Stomach smooth muscle (tissue), 2 donors: ENCODE results near the gene CANX.
"Not testable (repeated sequence)": the region's sequence is repeated elsewhere in the genome, so short reads cannot be mapped to it uniquely, and the experiment has no call there.

Experiments used
- H3K27ac ChIP-seq: one replicate; pipeline ENCODE4 v1.7.0; 2013; ENCODE audit warnings: mild to moderate bottlenecking, low read length, inconsistent platforms
- H3K27me3 ChIP-seq, 2 donors: one replicate each; pipeline ENCODE4 v1.7.0; 2013; ENCODE audit warnings: low read length in 2 of 2; ENCODE audit not compliant: insufficient read depth in 2 of 2, control insufficient read depth in 1 of 2
- H3K36me3 ChIP-seq, 2 donors: one replicate each; pipeline ENCODE4 v1.7.0; 2013; ENCODE audit warnings: low read length in 2 of 2; ENCODE audit not compliant: control insufficient read depth in 2 of 2, insufficient read depth in 2 of 2
- H3K4me1 ChIP-seq: one replicate; pipeline ENCODE4 v1.7.0; 2013; ENCODE audit warnings: low read length; ENCODE audit not compliant: control insufficient read depth, insufficient read depth
- H3K4me3 ChIP-seq, 2 donors: one replicate each; pipeline ENCODE4 v1.7.0; 2013; ENCODE audit warnings: low read length in 2 of 2
- H3K9ac ChIP-seq, 2 donors: one replicate each; pipeline ENCODE4 v1.7.0; 2013; ENCODE audit warnings: low read length in 2 of 2, mild to moderate bottlenecking in 1 of 2
- H3K9me3 ChIP-seq, 2 donors: one replicate each; pipeline ENCODE4 v1.7.0; 2013; ENCODE audit warnings: low read length in 2 of 2; ENCODE audit not compliant: control insufficient read depth in 2 of 2
- donor health status: healthy.
- donor health status: Pancreatic carcinoma.

Gene CANX, protein sequence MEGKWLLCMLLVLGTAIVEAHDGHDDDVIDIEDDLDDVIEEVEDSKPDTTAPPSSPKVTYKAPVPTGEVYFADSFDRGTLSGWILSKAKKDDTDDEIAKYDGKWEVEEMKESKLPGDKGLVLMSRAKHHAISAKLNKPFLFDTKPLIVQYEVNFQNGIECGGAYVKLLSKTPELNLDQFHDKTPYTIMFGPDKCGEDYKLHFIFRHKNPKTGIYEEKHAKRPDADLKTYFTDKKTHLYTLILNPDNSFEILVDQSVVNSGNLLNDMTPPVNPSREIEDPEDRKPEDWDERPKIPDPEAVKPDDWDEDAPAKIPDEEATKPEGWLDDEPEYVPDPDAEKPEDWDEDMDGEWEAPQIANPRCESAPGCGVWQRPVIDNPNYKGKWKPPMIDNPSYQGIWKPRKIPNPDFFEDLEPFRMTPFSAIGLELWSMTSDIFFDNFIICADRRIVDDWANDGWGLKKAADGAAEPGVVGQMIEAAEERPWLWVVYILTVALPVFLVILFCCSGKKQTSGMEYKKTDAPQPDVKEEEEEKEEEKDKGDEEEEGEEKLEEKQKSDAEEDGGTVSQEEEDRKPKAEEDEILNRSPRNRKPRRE

DNA sequence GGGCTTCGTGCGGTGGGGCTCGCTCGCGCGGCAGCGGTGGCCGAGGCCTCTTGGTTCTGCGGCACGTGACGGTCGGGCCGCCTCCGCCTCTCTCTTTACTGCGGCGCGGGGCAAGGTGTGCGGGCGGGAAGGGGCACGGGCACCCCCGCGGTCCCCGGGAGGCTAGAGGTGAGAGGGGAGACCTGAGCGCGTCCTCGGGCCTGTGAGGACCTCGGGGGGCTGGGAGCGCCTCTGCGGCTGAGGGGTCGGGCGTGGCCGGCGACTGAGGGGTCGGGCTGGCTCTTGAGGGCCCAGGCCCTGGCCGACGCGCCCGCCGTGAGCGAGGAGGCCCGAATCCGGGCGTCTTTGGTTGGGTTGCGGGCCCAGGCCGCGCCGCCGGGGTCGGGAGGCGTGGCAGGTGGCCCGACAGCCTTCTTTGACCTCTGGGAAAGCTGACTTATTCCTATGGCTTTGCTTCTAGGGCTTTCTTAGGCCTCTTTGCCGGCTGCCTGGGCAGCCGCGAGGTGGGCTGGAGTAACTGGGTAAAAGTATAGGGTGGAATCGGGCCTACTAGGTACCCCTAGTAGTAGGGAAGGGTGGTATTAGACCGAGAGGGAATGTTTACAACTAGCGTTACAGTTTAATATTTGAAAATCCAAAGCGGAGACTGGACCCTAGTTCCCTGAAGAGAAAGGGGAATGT lies at the start of gene CANX:
CANX (plus strand) TSS at position 33 of the 681 bp plus-strand sequence. CDS start 6,715 bp downstream, outside the sequence.
- Histone ChIP-seq H3K36me3 (peaks cover 0 to 3% of the 10 kb centered on the region in 2 donors), H3K4me3 (peak within 1 kb of the TSS; percentile 88 to 98), H3K9me3 (no peaks in the 10 kb centered on the region), H3K27me3 (no peaks in the 10 kb centered on the region), H3K4me1 (peaks cover 17% of the 10 kb centered on the region), H3K9ac (peak within 1 kb of the TSS; percentile 97 to 99), H3K27ac (peak within 1 kb of the TSS; percentile 94)

- H3K4me3 ChIP-seq, result not testable (repeated sequence)
Measured at GRCh38 chr5:179649166-179649703, 49.5 kb upstream of the CANX start.

GRCh38 chr5:179650245-179650644 lies 48.5 kb upstream of the CANX start:
- not testable (repeated sequence) for H3K27ac ChIP-seq, H3K27me3 ChIP-seq, H3K9ac ChIP-seq, H3K4me1 ChIP-seq, H3K36me3 ChIP-seq, H3K4me3 ChIP-seq, H3K9me3 ChIP-seq

More at GRCh38 chr5:179649166-179649703, 49.5 kb upstream of the CANX start:
- not testable (repeated sequence) for H3K36me3 ChIP-seq, H3K4me1 ChIP-seq, H3K9ac ChIP-seq, H3K9me3 ChIP-seq, H3K27me3 ChIP-seq, H3K27ac ChIP-seq

GRCh38 chr5:179653135-179653534 lies 45.6 kb upstream of the CANX start:
- not testable (repeated sequence) for H3K27ac ChIP-seq

DNA sequence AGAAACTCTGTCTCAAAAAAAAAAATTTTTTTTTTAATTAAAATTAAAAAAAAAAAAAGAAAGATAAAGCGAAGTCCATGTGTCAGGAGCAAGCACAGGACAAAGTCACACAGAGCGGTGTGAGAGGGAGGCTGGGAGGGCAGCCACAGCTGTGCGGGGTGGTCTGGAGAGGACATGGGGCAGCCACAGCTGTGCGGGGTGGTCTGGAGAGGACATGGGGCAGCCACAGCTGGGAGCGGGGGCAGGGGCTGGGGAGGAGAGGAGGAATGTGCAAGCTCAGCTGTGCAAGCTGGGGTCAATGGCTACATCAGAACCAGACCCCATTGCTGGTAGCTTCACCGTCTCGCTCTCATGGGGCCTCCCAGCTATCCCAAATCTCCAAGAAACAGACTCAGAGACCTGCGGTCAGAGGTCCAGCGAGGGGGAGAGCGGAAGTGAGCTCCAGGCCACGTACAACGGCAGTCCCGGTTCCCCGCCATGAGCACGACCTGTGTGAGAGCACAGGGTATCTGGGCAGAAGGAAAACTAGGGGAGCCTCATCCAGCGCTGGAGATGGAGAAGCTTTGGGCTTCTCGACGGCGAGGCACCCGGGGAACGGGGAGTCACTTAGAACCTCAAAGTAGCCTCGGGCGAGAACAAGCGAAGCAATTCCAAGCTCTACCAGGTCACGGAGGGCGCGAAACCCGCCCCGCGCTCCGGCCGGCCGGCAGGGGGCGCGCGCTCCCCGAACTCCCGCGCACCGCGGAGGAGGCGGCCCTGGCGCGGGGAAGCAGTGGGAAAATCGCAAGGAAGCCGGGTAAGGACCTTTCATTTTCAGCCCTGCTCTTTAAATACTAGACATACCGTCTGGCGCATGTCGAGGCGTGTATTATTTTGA lies 41.2 kb upstream of the CANX start:
- not testable (repeated sequence) for H3K9me3 ChIP-seq, H3K27ac ChIP-seq, H3K36me3 ChIP-seq, H3K4me1 ChIP-seq, H3K27me3 ChIP-seq, H3K4me3 ChIP-seq, H3K9ac ChIP-seq

More at GRCh38 chr5:179653135-179653534, 45.6 kb upstream of the CANX start:
- not testable (repeated sequence) for H3K4me1 ChIP-seq, H3K36me3 ChIP-seq, H3K4me3 ChIP-seq, H3K9ac ChIP-seq, H3K9me3 ChIP-seq, H3K27me3 ChIP-seq

DNA sequence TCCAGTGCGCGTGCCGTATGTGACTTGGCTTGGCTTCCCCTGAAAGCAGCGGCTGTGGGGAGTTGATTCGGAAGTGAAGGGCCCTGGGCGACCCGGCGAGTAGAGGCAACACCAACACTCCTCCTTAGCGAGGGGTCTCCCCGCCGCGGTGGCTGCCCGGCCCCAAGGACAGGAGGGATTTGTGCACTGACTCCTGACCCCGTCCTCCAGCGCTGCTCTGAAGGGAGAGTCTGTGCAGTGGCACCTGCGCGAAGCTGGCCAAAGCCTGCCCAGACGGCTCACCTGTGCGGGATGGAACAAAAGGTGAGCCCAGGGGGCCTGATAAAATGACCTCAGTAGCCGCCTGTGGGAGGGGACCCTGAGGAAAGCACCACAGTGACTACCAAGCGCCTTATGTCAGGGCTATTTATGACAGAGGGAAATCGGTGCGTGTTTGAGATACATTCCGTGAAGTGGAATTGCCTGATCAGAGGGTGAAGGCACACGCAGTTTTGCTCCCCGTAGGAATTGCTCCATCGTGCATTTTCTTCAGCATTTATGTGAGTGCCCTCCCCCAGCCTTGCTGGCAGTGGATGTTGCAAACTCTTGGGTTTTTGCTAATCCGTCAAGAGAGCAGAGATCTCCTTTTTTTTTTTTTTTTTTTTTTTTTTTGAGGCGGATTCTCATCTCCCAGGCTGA lies 40.4 kb upstream of the CANX start:
- not testable (repeated sequence) for H3K27ac ChIP-seq, H3K4me1 ChIP-seq, H3K9me3 ChIP-seq, H3K27me3 ChIP-seq, H3K36me3 ChIP-seq
- Histone ChIP-seq H3K9ac (peak overlapping the region; percentile 68), H3K4me3 (peak overlapping the region; percentile 76 to 84)

DNA sequence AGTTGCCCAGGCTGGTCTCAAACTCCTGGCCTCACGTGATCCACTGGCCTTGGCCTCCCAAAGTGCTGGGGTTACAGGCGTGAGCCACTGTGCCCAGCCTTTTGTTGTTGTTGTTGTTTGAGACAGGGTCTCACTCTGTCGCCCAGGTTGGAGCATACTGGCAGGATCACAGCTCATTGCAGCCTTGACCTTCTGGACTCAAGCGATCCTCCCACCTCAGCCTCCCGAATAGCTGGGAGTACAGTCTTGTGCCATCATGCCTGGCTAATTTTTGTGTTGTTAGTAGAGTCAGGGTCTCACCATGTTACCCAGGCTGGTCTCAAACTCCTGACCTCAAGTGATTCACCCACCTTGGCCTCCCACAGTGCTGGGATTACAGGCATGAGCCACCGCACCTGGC lies 37.1 kb upstream of the CANX start:
- not testable (repeated sequence) for H3K9me3 ChIP-seq, H3K4me3 ChIP-seq, H3K27ac ChIP-seq, H3K4me1 ChIP-seq, H3K36me3 ChIP-seq, H3K27me3 ChIP-seq, H3K9ac ChIP-seq

- H3K4me1 ChIP-seq, result no peaks in the 10 kb centered on the region
- no peak overlapping the region for H3K9ac ChIP-seq
Measured at GRCh38 chr5:179668391-179668790, 30.4 kb upstream of the CANX start.

GRCh38 chr5:179678223-179679013 lies 20.3 kb upstream of the CANX start:
- Histone ChIP-seq H3K9me3 (no peaks in the 10 kb centered on the region), H3K9ac (peak overlapping the region; percentile 79 to 92), H3K27me3 (no peaks in the 10 kb centered on the region), H3K27ac (peak overlapping the region; percentile 78), H3K4me3 (peak overlapping the region; percentile 75 to 97), H3K36me3 (no peaks in the 10 kb centered on the region), H3K4me1 (peaks cover 11% of the 10 kb centered on the region)

More at GRCh38 chr5:179668391-179668790, 30.4 kb upstream of the CANX start:
- no peak overlapping the region for H3K27ac ChIP-seq
- no peaks in the 10 kb centered on the region for H3K27me3 ChIP-seq
- H3K4me3 ChIP-seq, result no peak overlapping the region
- peaks cover 0 to 14% of the 10 kb centered on the region in 2 donors for H3K36me3 ChIP-seq
- H3K9me3 ChIP-seq, result no peaks in the 10 kb centered on the region
